ENCODE results near the gene MGAT5. TPM values are rescaled to one million over a fixed set of nuclear protein-coding genes. Genes with fewer than 3 reads are reported as not detected.

MGAT5 gene, protein sequence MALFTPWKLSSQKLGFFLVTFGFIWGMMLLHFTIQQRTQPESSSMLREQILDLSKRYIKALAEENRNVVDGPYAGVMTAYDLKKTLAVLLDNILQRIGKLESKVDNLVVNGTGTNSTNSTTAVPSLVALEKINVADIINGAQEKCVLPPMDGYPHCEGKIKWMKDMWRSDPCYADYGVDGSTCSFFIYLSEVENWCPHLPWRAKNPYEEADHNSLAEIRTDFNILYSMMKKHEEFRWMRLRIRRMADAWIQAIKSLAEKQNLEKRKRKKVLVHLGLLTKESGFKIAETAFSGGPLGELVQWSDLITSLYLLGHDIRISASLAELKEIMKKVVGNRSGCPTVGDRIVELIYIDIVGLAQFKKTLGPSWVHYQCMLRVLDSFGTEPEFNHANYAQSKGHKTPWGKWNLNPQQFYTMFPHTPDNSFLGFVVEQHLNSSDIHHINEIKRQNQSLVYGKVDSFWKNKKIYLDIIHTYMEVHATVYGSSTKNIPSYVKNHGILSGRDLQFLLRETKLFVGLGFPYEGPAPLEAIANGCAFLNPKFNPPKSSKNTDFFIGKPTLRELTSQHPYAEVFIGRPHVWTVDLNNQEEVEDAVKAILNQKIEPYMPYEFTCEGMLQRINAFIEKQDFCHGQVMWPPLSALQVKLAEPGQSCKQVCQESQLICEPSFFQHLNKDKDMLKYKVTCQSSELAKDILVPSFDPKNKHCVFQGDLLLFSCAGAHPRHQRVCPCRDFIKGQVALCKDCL
- total RNA-seq: 10 to 100 TPM; 10.3 to 53.2 (median 27.0) TPM

DNA sequence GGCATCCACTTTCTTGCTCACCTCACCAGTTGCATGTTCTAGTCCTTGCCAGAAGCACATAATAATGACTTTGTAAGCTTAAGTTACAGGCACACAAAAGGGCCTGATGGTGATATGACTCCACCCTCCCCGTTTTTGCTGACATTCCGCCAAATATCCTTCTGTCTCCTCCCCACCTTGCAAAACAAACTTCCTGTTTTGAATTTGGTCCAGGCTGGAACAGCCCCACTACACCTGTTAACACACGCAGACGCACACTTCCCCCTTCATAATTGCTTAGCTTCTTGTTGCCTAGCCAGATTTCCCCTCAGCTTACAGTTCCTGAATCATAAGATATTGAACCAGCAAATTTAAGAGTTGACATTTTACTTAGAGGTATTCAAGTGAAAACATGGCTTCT is at the start of gene MGAT5:
TSS of gene MGAT5 (plus strand) at position 269 of the 400 bp plus-strand sequence. CDS start 332 bp downstream, outside the sequence.
- intact Hi-C loops (cut with DNase I; ENCODE audit: low total_unique reads): no loop called here
- peak in 1 of 2 donors; percentile 17 for DNase-seq

DNA sequence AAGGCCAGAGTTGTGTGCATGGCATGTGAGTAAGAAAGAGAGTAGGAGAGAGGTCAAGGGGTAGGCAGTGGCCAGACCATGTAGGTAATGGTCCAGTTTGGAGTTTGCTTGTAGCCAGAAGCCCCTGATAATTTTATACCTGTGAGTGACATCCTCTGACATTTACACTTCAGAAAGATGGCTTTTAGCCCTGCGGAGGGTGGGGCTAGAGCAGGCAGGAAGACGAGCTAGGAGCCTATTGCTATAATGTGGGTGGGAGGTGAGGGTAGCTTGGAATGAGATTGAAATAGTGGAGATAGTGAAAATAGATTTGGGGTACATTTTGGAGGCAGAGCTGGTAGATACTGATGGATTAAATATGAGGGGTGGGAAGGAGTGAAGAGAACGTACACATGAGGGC is 48.8 kb upstream of the MGAT5 start:
- no peaks in the 10 kb centered on the region for H3K9me3 ChIP-seq
- TF ChIP-seq, protein P1, sequence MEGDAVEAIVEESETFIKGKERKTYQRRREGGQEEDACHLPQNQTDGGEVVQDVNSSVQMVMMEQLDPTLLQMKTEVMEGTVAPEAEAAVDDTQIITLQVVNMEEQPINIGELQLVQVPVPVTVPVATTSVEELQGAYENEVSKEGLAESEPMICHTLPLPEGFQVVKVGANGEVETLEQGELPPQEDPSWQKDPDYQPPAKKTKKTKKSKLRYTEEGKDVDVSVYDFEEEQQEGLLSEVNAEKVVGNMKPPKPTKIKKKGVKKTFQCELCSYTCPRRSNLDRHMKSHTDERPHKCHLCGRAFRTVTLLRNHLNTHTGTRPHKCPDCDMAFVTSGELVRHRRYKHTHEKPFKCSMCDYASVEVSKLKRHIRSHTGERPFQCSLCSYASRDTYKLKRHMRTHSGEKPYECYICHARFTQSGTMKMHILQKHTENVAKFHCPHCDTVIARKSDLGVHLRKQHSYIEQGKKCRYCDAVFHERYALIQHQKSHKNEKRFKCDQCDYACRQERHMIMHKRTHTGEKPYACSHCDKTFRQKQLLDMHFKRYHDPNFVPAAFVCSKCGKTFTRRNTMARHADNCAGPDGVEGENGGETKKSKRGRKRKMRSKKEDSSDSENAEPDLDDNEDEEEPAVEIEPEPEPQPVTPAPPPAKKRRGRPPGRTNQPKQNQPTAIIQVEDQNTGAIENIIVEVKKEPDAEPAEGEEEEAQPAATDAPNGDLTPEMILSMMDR (IDR thresholded peaks at IDR 0.05): no peak
- TF ChIP-seq POLR2A (IDR thresholded peaks at IDR 0.05): no peak
- no peak overlapping the region for H3K27ac ChIP-seq
- no peak overlapping the region for H3K4me3 ChIP-seq
- no peak for DNase-seq
- no peaks in the 10 kb centered on the region for H3K27me3 ChIP-seq
- no peaks in the 10 kb centered on the region for H3K4me1 ChIP-seq
- intact Hi-C loops (cut with DNase I; ENCODE audit: low total_unique reads): no loop called here
- no peaks in the 10 kb centered on the region for H3K36me3 ChIP-seq

More for the DNA sequence above, at the start of gene MGAT5:
- Histone ChIP-seq H3K9me3 (no peaks in the 10 kb centered on the region), H3K27ac (no peak within 1 kb of the TSS), H3K4me1 (no peaks in the 10 kb centered on the region), H3K27me3 (no peaks in the 10 kb centered on the region), H3K4me3 (no peak within 1 kb of the TSS), H3K36me3 (no peaks in the 10 kb centered on the region)
- TF ChIP-seq POLR2A (IDR thresholded peaks at IDR 0.05): no peak
- TF ChIP-seq, protein P1 (IDR thresholded peaks at IDR 0.05): no peak

DNA sequence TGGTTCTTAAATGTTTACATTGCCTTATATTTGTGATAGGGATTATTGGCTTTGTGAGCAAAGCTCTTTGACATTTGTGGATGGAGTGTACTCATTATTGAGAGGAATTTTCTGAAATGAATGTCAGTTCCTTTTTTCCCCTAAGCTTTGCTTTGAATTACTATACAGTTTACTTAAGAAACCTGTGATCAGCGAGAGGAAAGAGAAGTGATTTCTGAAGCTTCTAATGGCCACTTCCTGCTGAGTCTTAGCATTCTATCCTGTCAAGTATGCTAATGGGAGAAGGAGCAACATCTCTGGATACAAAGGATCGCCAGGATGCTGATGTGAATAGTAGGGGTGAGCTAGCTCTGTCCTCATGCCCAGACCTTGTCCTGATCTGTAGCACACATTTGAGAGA is 47.8 kb upstream of the MGAT5 start:
- Histone ChIP-seq H3K36me3 (no peaks in the 10 kb centered on the region), H3K27ac (no peak overlapping the region), H3K4me3 (no peak overlapping the region), H3K27me3 (no peaks in the 10 kb centered on the region), H3K4me1 (no peaks in the 10 kb centered on the region), H3K9me3 (no peaks in the 10 kb centered on the region)
- TF ChIP-seq POLR2A (IDR thresholded peaks at IDR 0.05): no peak
- TF ChIP-seq, protein P1 (IDR thresholded peaks at IDR 0.05): no peak
- DNase-seq: no peak
- intact Hi-C loops (cut with DNase I; ENCODE audit: low total_unique reads): no loop called here

DNA sequence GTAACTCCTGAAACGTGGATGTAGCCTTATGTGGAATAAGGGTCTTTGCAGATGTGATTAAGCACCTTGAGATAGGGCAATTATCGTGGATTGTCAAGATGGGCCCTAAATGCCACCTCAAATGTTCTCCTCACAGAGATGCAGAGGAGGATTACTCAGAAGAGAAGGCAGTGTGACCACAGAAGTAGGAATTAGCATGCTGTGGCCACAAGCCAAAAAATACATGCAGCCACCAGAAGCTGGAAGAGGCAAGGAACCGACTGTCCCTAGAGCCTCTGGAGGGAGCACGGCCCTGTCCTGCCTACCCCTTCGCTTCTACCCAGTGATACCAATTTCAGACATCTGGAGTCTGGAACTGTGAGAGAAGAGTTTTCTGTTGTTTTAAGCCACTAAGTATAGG is 47.3 kb upstream of the MGAT5 start:
- no peaks in the 10 kb centered on the region for H3K36me3 ChIP-seq
- no peak overlapping the region for H3K27ac ChIP-seq
- intact Hi-C loops (cut with DNase I; ENCODE audit: low total_unique reads): no loop called here
- no peak for DNase-seq
- no peaks in the 10 kb centered on the region for H3K27me3 ChIP-seq
- TF ChIP-seq, protein P1 (IDR thresholded peaks at IDR 0.05): no peak
- TF ChIP-seq POLR2A (IDR thresholded peaks at IDR 0.05): no peak
- H3K9me3 ChIP-seq: no peaks in the 10 kb centered on the region
- no peak overlapping the region for H3K4me3 ChIP-seq
- H3K4me1 ChIP-seq: no peaks in the 10 kb centered on the region

Measured in uterus (tissue), 4 donors.